DND-41 (cell line): ENCODE data around the gene TMEM132D.

Source experiments
- ATAC-seq: fragments of 200-7000 bp; cut with Tn5 transposase; 3 replicates; pipeline ENCODE4 v1.9.1; 2021; ENCODE audit warnings: low read depth; ENCODE audit not compliant: insufficient read depth
- DNase-seq: peaks from one replicate; pipeline ENCODE4 v3.0.0-alpha.2; 2020
- H2AFZ ChIP-seq: 2 replicates; pipeline ENCODE4 v1.6.0; 2012; ENCODE audit warnings: low read depth, low read length
- H3K27ac ChIP-seq: 2 replicates; pipeline ENCODE4 v1.5.1; 2012; ENCODE audit warnings: low read length, inconsistent platforms
- H3K27me3 ChIP-seq: fragments of 200-600 bp; sonication (generic); 2 replicates; pipeline ENCODE4 v1.6.0; 2012; ENCODE audit warnings: low read length, mild to moderate bottlenecking, inconsistent platforms; ENCODE audit not compliant: insufficient read depth, poor library complexity
- H3K36me3 ChIP-seq: 2 replicates; pipeline ENCODE4 v1.5.1; 2012; ENCODE audit warnings: low read length, inconsistent platforms; ENCODE audit not compliant: insufficient read depth
- H3K4me1 ChIP-seq: 2 replicates; pipeline ENCODE4 v1.5.1; 2012; ENCODE audit warnings: mild to moderate bottlenecking, low read length; ENCODE audit not compliant: insufficient read depth
- H3K4me2 ChIP-seq: 2 replicates; pipeline ENCODE4 v1.6.0; 2012; ENCODE audit warnings: mild to moderate bottlenecking, moderate library complexity, low read length, inconsistent platforms; ENCODE audit not compliant: insufficient read depth
- H3K4me3 ChIP-seq, 2 experiments: fragments of 200-600 bp in 1 of 2; shearing (Covaris generic) in 1 of 2; 2 replicates each; pipeline ENCODE4 v1.5.1; 2012 to 2016; ENCODE audit warnings: inconsistent platforms in 2 of 2, low read length in 2 of 2, mild to moderate bottlenecking in 2 of 2, low read depth in 1 of 2, moderate library complexity in 1 of 2
- H3K79me2 ChIP-seq: 2 replicates; pipeline ENCODE4 v1.6.0; 2012; ENCODE audit warnings: low read length, inconsistent platforms; ENCODE audit not compliant: insufficient read depth
- H3K9ac ChIP-seq: 2 replicates; pipeline ENCODE4 v1.6.0; 2012; ENCODE audit warnings: low read depth, mild to moderate bottlenecking, inconsistent platforms, low read length, moderate library complexity
- H3K9me3 ChIP-seq: 2 replicates; pipeline ENCODE4 v1.5.1; 2012; ENCODE audit warnings: low read length, moderate library complexity, mild to moderate bottlenecking, inconsistent platforms; ENCODE audit not compliant: insufficient read depth, severe bottlenecking
- H4K20me1 ChIP-seq: 2 replicates; pipeline ENCODE4 v1.6.0; 2012; ENCODE audit warnings: low read length; ENCODE audit not compliant: insufficient read depth
- EZH2 ChIP-seq: IDR thresholded peaks from 3 replicates; pipeline ENCODE4 v1.6.1; 2012; ENCODE audit warnings: borderline replicate concordance, low read depth, mild to moderate bottlenecking, moderate library complexity, low read length, inconsistent platforms; ENCODE audit not compliant: severe bottlenecking
- TF ChIP-seq, protein P1 (sequence below): IDR thresholded peaks from 2 replicates; pipeline ENCODE4 v1.5.1; 2012; ENCODE audit warnings: borderline replicate concordance, low read length, moderate library complexity, mild to moderate bottlenecking; ENCODE audit not compliant: poor library complexity, severe bottlenecking; ENCODE audit errors: extremely low read depth

TMEM132D gene

DNA sequence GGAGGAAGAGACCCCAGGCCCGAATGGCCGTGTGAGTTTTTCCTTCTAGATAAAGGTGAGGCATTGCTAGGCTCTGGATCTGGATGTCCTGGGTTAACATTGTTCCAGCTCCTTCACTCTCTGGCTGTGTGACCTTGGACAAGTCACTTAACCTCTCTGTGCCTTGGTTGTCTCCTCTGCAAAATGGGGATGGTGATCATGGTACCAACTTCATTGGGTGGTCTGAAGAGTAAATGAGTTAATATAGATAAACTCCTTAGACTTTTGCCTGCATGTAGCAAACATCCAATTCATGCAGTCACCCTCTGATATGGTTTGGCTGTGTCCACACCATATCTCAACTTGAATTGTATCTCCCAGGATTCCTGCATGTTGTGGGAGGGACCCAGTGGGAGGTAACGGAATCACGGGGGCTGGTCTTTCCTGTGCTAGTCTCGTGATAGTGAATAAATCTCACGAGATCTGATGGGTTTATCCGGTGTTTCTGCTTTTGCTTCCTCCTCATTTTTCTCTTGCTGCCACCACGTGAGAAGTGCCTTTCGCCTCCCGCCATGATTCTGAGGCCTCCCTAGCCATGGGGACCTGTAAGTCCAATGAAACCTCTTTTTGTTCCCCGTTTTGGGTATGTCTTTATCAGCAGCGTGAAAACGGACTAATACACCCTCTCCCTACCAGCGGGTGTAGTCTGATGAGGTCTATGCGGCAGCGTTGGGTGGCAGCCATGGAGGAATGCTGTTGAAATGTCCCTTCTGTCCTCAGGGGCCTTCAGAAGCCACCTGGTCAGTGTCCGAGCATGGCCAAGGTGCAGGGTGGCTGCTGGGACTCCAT is 794.4 kb downstream of the TMEM132D start:
- Histone ChIP-seq H3K4me1 (no peaks in the 10 kb centered on the region), H4K20me1 (no peaks in the 10 kb centered on the region), H3K36me3 (no peaks in the 10 kb centered on the region), H2AFZ (no peak overlapping the region), H3K27me3 (no peaks in the 10 kb centered on the region), H3K9ac (no peak overlapping the region), H3K27ac (no peak overlapping the region), H3K9me3 (no peaks in the 10 kb centered on the region), H3K4me3 (no peak overlapping the region), H3K4me2 (no peak overlapping the region), H3K79me2 (no peaks in the 10 kb centered on the region)
- TF ChIP-seq, protein P1, sequence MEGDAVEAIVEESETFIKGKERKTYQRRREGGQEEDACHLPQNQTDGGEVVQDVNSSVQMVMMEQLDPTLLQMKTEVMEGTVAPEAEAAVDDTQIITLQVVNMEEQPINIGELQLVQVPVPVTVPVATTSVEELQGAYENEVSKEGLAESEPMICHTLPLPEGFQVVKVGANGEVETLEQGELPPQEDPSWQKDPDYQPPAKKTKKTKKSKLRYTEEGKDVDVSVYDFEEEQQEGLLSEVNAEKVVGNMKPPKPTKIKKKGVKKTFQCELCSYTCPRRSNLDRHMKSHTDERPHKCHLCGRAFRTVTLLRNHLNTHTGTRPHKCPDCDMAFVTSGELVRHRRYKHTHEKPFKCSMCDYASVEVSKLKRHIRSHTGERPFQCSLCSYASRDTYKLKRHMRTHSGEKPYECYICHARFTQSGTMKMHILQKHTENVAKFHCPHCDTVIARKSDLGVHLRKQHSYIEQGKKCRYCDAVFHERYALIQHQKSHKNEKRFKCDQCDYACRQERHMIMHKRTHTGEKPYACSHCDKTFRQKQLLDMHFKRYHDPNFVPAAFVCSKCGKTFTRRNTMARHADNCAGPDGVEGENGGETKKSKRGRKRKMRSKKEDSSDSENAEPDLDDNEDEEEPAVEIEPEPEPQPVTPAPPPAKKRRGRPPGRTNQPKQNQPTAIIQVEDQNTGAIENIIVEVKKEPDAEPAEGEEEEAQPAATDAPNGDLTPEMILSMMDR, result no peak
- no peak for TF ChIP-seq EZH2
- ATAC-seq (no peak), DNase-seq (no peak)

DNA sequence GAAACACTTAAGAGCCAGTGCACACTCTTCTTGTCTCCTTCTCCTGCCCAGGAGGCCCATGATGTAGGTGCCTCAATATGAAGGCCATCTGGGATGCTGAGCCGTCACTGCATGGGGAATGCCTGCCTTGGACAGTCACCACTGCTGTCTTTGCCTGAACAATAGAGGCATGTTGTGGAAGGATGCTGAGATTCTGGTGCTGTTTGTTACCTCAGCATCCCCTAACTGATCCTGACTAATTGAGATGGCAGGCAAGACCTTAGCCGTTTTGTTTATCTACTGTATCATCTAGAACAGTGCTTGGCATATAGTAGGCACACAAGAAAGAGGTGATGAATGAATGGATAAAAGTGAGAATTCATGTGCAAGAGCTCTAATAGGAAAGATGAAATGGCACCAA is 797.1 kb downstream of the TMEM132D start:
- TF ChIP-seq, protein P1, result no peak
- TF ChIP-seq EZH2, result no peak
- no peak overlapping the region for H3K9ac ChIP-seq
- no peak overlapping the region for H3K27ac ChIP-seq
- no peaks in the 10 kb centered on the region for H3K36me3 ChIP-seq
- H3K4me3 ChIP-seq, result no peak overlapping the region
- no peaks in the 10 kb centered on the region for H4K20me1 ChIP-seq
- H3K79me2 ChIP-seq, result no peaks in the 10 kb centered on the region
- no peaks in the 10 kb centered on the region for H3K27me3 ChIP-seq
- no peak overlapping the region for H2AFZ ChIP-seq
- no peaks in the 10 kb centered on the region for H3K4me1 ChIP-seq
- ATAC-seq (no peak), DNase-seq (no peak)
- no peak overlapping the region for H3K4me2 ChIP-seq
- H3K9me3 ChIP-seq, result no peaks in the 10 kb centered on the region

DNA sequence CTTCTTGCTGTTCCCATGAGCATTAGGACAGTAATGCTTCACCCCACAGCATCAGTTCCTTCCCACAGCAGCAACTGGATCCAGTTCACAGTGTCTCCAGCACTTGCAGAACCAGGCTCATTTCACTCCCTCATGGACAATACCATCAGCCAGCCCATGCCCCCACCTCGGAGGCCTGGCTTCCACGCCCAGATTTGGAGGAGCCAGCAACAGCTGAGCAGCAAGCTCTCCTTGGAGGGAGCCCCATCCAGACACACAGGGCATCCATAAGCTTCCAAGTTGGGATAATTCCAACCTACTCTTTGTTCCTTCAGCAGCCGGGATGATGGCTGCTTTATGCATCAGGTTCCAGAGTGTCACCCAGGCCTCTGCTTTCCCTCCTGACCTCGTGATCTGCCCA is 800.6 kb downstream of the TMEM132D start:
- no peak overlapping the region for H3K4me3 ChIP-seq
- H3K9me3 ChIP-seq, result no peaks in the 10 kb centered on the region
- H2AFZ ChIP-seq, result no peak overlapping the region
- H3K36me3 ChIP-seq, result no peaks in the 10 kb centered on the region
- DNase-seq (no peak), ATAC-seq (no peak)
- TF ChIP-seq, protein P1, result no peak
- TF ChIP-seq EZH2, result no peak
- H3K79me2 ChIP-seq, result no peaks in the 10 kb centered on the region
- no peaks in the 10 kb centered on the region for H3K4me1 ChIP-seq
- no peak overlapping the region for H3K4me2 ChIP-seq
- no peaks in the 10 kb centered on the region for H4K20me1 ChIP-seq
- no peak overlapping the region for H3K9ac ChIP-seq
- no peak overlapping the region for H3K27ac ChIP-seq
- no peaks in the 10 kb centered on the region for H3K27me3 ChIP-seq
